Osteoblast (primary cell): ENCODE results near the gene GM2A. TPM values are rescaled to one million over a fixed set of nuclear protein-coding genes. Genes with fewer than 3 reads are reported as not detected.

Source experiments
- DNase-seq: peaks from one replicate; pipeline ENCODE4 v3.0.0; 2011; ENCODE audit warnings: low spot score, mixed read lengths; ENCODE audit not compliant: insufficient read length; ENCODE audit errors: missing footprints
- H2AFZ ChIP-seq: 2 replicates; pipeline ENCODE4 v1.6.0; 2011; ENCODE audit warnings: mild to moderate bottlenecking, low read length
- H3K27ac ChIP-seq: 2 replicates; pipeline ENCODE4 v1.5.1; 2011; ENCODE audit warnings: mild to moderate bottlenecking, low read depth, low read length, moderate library complexity
- H3K27me3 ChIP-seq: 2 replicates; pipeline ENCODE4 v1.6.0; 2012; ENCODE audit warnings: mild to moderate bottlenecking, control low read depth, inconsistent platforms, low read length, moderate library complexity; ENCODE audit not compliant: insufficient read depth
- H3K36me3 ChIP-seq: 2 replicates; pipeline ENCODE4 v1.5.1; 2011; ENCODE audit warnings: mild to moderate bottlenecking, low read length, control low read depth, moderate library complexity; ENCODE audit not compliant: insufficient read depth
- H3K4me1 ChIP-seq: 2 replicates; pipeline ENCODE4 v1.5.1; 2011; ENCODE audit warnings: mild to moderate bottlenecking, low read length, control low read depth, moderate library complexity; ENCODE audit not compliant: insufficient read depth
- H3K4me2 ChIP-seq: 2 replicates; pipeline ENCODE4 v1.6.0; 2011; ENCODE audit warnings: mild to moderate bottlenecking, low read length; ENCODE audit not compliant: insufficient read depth
- H3K4me3 ChIP-seq: fragments of 200-600 bp; sonication (generic); 3 replicates; pipeline ENCODE4 v1.5.1; 2012; ENCODE audit warnings: mild to moderate bottlenecking, low read length, inconsistent platforms; ENCODE audit not compliant: insufficient read depth
- H3K79me2 ChIP-seq: 2 replicates; pipeline ENCODE4 v1.6.0; 2012; ENCODE audit warnings: mild to moderate bottlenecking, low read length, control low read depth, inconsistent platforms; ENCODE audit not compliant: insufficient read depth
- H3K9me3 ChIP-seq: 2 replicates; pipeline ENCODE4 v1.5.1; 2011; ENCODE audit warnings: low read depth, low read length, control low read depth
- H4K20me1 ChIP-seq: 2 replicates; pipeline ENCODE4 v1.6.0; 2012; ENCODE audit warnings: mild to moderate bottlenecking, low read length, control low read depth; ENCODE audit not compliant: insufficient read depth
- total RNA-seq: library from RNA; depleted of rRNA; stranded (reverse); fragments of >200 nt; gene quantifications from 2 replicates; pipeline ENCODE4 v1.2.3, GENCODE V29; 2012
- TF ChIP-seq, protein P1 (sequence below): IDR thresholded peaks from 2 replicates; pipeline ENCODE4 v1.5.1; 2011; ENCODE audit warnings: mild to moderate bottlenecking, low read depth, low read length, moderate library complexity; ENCODE audit errors: extremely low read depth

GM2A gene
- total RNA-seq, 1 donor: 35.5 TPM

DNA sequence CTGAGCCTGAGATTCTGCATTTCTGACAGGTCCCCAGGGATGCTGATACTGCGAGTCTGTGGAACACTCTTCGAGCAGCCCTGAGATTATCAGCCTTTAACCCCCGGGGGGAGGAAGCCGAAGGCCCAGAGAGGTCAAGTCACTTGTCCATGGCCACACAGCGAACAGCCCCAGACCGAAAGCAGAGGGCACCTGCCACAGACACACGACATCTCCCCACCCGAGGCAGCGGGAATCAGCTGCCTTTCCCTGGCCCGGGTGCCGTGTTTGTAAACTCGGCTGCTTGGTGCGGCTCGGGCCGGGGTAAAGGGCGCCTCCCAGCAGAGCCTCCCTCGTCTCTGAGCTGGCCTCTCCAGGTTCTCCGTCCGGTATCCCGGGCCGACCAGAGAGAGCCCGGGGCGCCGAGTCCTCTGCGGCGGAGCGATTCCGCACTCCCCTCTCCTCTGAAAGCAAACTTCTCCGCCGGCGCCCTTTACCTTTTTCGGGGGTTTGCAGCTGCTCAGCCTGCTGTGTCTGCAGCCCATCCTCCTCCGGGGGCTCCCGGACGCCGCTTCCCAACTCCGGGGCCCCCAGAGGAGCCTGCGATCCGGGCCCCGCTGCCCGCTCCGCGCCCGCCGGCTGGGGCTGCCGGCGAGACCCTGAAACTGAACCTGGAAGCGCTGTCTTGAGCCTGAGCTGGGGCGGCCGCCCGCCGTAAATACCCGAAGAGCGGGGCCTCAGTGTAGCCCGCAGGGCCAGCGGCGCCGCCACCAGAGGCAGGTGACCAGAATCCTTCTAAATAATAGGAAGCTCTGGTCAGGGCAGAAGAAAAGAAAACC lies 29.3 kb upstream of the GM2A start, which contains the start of gene CCDC69:
CCDC69 (minus strand) TSS at position 646 of the 818 bp plus-strand sequence; CDS start at position 524, 122 bp downstream.
- Histone ChIP-seq H4K20me1 (no peaks in the 10 kb centered on the region), H3K27me3 (no peaks in the 10 kb centered on the region), H3K27ac (no peak within 1 kb of the TSS), H3K9me3 (no peaks in the 10 kb centered on the region), H3K79me2 (no peaks in the 10 kb centered on the region), H3K4me1 (peaks cover 6% of the 10 kb centered on the region), H3K36me3 (no peaks in the 10 kb centered on the region), H3K4me2 (peak within 1 kb of the TSS; percentile 89), H2AFZ (peak within 1 kb of the TSS; percentile 69), H3K4me3 (peak within 1 kb of the TSS; percentile 79)
- peak; percentile 96 for DNase-seq
- TF ChIP-seq, protein P1, sequence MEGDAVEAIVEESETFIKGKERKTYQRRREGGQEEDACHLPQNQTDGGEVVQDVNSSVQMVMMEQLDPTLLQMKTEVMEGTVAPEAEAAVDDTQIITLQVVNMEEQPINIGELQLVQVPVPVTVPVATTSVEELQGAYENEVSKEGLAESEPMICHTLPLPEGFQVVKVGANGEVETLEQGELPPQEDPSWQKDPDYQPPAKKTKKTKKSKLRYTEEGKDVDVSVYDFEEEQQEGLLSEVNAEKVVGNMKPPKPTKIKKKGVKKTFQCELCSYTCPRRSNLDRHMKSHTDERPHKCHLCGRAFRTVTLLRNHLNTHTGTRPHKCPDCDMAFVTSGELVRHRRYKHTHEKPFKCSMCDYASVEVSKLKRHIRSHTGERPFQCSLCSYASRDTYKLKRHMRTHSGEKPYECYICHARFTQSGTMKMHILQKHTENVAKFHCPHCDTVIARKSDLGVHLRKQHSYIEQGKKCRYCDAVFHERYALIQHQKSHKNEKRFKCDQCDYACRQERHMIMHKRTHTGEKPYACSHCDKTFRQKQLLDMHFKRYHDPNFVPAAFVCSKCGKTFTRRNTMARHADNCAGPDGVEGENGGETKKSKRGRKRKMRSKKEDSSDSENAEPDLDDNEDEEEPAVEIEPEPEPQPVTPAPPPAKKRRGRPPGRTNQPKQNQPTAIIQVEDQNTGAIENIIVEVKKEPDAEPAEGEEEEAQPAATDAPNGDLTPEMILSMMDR: no peak

DNA sequence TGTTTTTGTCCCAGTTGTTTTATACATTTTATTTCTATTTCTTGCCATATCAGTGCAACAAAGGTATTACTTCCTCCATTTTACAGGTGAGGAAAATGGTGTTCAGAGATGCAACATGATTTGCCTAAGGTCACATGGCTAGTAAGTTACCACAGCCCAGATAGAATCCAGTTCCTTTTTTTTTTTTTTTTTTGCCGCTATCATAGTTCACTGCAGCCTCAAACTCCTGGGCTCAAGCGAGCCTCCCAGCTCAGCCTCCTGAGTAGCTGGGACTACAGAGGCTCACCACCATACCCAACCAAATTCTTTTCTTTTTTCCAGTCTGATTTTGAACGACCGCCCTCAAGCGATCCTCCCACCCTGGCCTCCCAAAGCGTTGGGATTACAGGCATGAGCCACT lies 28.6 kb upstream of the GM2A start:
- H3K4me1 ChIP-seq: peaks cover 6% of the 10 kb centered on the region
- H2AFZ ChIP-seq: no peak overlapping the region
- no peaks in the 10 kb centered on the region for H4K20me1 ChIP-seq
- TF ChIP-seq, protein P1: no peak
- no peak for DNase-seq
- peak overlapping the region; percentile 89 for H3K4me2 ChIP-seq
- H3K36me3 ChIP-seq: no peaks in the 10 kb centered on the region
- H3K27ac ChIP-seq: no peak overlapping the region
- H3K9me3 ChIP-seq: no peaks in the 10 kb centered on the region
- no peaks in the 10 kb centered on the region for H3K79me2 ChIP-seq
- H3K27me3 ChIP-seq: peaks cover 3% of the 10 kb centered on the region
- H3K4me3 ChIP-seq: peak overlapping the region; percentile 79

DNA sequence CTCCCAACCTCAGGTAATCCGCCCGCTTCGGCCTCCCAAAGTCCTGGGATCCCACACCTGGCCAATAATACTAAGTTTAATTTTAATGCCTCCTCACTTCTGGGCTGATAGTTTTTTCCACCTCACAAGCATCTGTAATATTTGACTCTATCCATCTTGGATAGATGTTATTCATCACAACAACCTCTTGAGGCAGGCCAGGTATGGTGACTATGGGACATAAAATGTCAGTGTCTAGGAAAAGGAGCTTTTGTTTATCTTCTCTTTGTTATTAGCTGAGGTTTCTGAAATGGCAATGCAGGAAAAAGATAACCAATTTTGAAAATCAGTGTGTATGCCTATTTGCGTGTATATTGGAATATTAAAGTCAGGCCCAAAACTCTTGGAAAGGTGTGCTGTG lies 27.9 kb upstream of the GM2A start:
- Histone ChIP-seq H3K9me3 (no peaks in the 10 kb centered on the region), H3K27ac (no peak overlapping the region), H3K4me1 (peaks cover 6% of the 10 kb centered on the region), H3K79me2 (no peaks in the 10 kb centered on the region), H3K4me2 (no peak overlapping the region), H3K4me3 (no peak overlapping the region), H4K20me1 (no peaks in the 10 kb centered on the region), H2AFZ (no peak overlapping the region), H3K27me3 (peaks cover 8% of the 10 kb centered on the region), H3K36me3 (no peaks in the 10 kb centered on the region)
- no peak for DNase-seq
- TF ChIP-seq, protein P1: no peak

GRCh38 chr5:151225475-151225874 lies 27.5 kb upstream of the GM2A start:
- H3K27ac ChIP-seq: no peak overlapping the region
- H3K36me3 ChIP-seq: no peaks in the 10 kb centered on the region
- peaks cover 12% of the 10 kb centered on the region for H3K27me3 ChIP-seq
- no peak for DNase-seq
- H3K9me3 ChIP-seq: no peaks in the 10 kb centered on the region
- H3K79me2 ChIP-seq: no peaks in the 10 kb centered on the region
- no peak overlapping the region for H3K4me2 ChIP-seq
- peaks cover 6% of the 10 kb centered on the region for H3K4me1 ChIP-seq
- H4K20me1 ChIP-seq: no peaks in the 10 kb centered on the region
- TF ChIP-seq, protein P1: no peak
- no peak overlapping the region for H3K4me3 ChIP-seq
- no peak overlapping the region for H2AFZ ChIP-seq
